ENCODE results near the gene IGFBP4. TPM values are rescaled to one million over a fixed set of nuclear protein-coding genes. Genes with fewer than 3 reads are reported as not detected.
"Not testable (repeated sequence)": the region's sequence is repeated elsewhere in the genome, so short reads cannot be mapped to it uniquely, and the experiment has no call there.

The IGFBP4 gene
- total RNA-seq, 6 experiments from 2014 or later = 575 to 816 (median 659) TPM

DNA sequence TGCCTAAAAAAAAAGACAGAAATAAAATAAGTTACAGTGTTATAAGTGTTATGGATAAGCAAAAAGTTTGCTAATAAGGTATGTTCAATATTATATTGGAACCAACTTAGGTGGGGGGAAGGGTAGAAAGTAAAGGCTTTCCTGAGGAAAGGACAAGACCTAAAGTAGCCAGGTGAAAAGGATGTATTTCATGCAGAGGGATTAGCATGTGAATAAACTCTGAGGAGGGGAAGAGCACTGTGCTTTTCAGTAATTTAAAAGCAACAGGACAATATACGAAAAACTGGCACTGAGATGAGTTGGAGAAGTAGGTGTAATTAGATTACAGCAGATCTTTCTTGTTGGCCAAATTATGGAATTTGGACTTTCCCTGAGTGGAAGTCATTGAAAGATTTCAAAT is 33.2 kb upstream of the IGFBP4 start:
- DNase-seq = no peak
- Mint-ChIP-seq H3K27ac (peak overlapping the region; percentile 52), H3K4me3 (no peak overlapping the region), H3K4me1 (ENCODE audit: low read depth) (peaks cover 16% of the 10 kb centered on the region), H3K9me3 (no peaks in the 10 kb centered on the region), H3K27me3 (ENCODE audit: insufficient read depth) (peaks cover 1% of the 10 kb centered on the region; the same call in 1 of the 2 replicates), H3K36me3 (ENCODE audit: low read depth) (peaks cover 12% of the 10 kb centered on the region; the same call in 1 of the 2 replicates)
- TF ChIP-seq, protein P1, sequence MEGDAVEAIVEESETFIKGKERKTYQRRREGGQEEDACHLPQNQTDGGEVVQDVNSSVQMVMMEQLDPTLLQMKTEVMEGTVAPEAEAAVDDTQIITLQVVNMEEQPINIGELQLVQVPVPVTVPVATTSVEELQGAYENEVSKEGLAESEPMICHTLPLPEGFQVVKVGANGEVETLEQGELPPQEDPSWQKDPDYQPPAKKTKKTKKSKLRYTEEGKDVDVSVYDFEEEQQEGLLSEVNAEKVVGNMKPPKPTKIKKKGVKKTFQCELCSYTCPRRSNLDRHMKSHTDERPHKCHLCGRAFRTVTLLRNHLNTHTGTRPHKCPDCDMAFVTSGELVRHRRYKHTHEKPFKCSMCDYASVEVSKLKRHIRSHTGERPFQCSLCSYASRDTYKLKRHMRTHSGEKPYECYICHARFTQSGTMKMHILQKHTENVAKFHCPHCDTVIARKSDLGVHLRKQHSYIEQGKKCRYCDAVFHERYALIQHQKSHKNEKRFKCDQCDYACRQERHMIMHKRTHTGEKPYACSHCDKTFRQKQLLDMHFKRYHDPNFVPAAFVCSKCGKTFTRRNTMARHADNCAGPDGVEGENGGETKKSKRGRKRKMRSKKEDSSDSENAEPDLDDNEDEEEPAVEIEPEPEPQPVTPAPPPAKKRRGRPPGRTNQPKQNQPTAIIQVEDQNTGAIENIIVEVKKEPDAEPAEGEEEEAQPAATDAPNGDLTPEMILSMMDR (IDR thresholded peaks at IDR 0.05) = no peak

DNA sequence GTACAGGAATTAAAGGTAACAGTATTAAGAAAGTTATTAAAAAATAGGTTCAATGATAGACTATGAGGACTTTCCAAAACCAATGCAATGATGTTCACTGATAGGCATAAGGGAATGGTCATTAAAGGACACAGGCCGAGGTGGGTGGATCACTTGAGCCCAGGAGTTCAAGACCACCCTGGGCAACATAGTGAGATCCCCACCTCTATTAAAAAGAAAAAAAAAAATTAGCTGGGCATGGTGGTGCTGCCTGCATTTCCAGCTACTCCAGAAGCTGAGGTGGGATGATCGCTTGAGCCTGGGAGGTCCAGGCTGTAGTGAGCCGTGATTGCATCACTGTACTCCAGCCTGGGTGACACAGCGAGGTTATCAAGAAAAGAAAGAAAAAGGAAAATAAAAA is 31.4 kb upstream of the IGFBP4 start:
- Mint-ChIP-seq H3K9me3 (no peaks in the 10 kb centered on the region), H3K4me1 (ENCODE audit: low read depth) (peaks cover 32% of the 10 kb centered on the region), H3K4me3 (no peak overlapping the region), H3K27me3 (ENCODE audit: insufficient read depth) (peaks cover 1% of the 10 kb centered on the region; the same call in 1 of the 2 replicates), H3K36me3 (ENCODE audit: low read depth) (peaks cover 21% of the 10 kb centered on the region; the same call in 1 of the 2 replicates), H3K27ac (no peak overlapping the region)
- TF ChIP-seq, protein P1 (IDR thresholded peaks at IDR 0.05) = no peak
- DNase-seq = no peak

DNA sequence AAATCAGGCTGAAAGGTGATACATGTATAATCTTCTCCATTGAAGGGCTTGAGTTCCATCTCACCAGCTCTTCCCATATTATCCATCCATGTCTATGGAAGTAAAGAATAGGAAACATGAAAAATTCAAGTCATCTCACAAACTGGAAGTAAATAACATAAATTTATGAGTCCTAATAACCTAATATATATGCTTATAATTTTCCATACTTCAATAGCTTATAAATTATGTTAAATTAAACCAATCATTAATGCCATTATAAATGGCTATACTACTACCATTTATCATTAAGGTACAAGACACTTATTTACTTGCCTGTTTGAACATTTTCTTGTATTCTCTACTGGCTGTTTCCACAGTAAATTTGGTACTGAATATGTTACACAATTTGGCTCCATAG is 30.4 kb upstream of the IGFBP4 start:
- peaks cover 17% of the 10 kb centered on the region; the same call in 1 of the 2 replicates for H3K36me3 Mint-ChIP-seq (ENCODE audit: low read depth)
- no peaks in the 10 kb centered on the region for H3K9me3 Mint-ChIP-seq
- H3K27ac Mint-ChIP-seq = peak overlapping the region; percentile 24; the same call in 1 of the 2 replicates

DNA sequence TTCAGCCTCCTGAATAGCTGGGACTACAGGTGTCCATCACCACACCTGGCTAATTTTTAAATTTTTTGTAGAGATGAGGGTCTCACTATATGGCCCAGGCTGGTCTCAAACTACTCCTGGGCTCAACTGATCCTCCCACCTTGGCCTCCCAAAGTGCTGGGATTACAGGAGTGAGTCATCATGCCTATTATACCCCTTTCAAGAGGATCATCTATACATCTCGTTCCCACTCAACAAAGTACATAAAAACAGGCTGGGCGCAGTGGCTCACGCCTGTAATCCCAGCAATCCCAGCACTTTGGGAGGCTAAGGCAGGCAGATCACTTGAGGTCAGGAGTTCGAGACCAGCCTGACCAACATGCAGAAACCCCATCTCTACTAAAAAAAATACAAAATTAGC is 28.9 kb upstream of the IGFBP4 start:
- not testable (repeated sequence) for H3K9me3 Mint-ChIP-seq; DNase-seq; H3K27me3 Mint-ChIP-seq (ENCODE audit: insufficient read depth); H3K4me3 Mint-ChIP-seq
- Mint-ChIP-seq H3K27ac (peak overlapping the region; percentile 92), H3K36me3 (ENCODE audit: low read depth) (peaks cover 17% of the 10 kb centered on the region; the same call in 1 of the 2 replicates), H3K4me1 (ENCODE audit: low read depth) (peaks cover 39% of the 10 kb centered on the region)

More for the DNA sequence above, 30.4 kb upstream of the IGFBP4 start:
- peaks cover 33% of the 10 kb centered on the region for H3K4me1 Mint-ChIP-seq (ENCODE audit: low read depth)
- no peak for DNase-seq
- peaks cover 5% of the 10 kb centered on the region for H3K27me3 Mint-ChIP-seq (ENCODE audit: insufficient read depth)
- H3K4me3 Mint-ChIP-seq = no peak overlapping the region
- TF ChIP-seq, protein P1 (IDR thresholded peaks at IDR 0.05) = no peak

DNA sequence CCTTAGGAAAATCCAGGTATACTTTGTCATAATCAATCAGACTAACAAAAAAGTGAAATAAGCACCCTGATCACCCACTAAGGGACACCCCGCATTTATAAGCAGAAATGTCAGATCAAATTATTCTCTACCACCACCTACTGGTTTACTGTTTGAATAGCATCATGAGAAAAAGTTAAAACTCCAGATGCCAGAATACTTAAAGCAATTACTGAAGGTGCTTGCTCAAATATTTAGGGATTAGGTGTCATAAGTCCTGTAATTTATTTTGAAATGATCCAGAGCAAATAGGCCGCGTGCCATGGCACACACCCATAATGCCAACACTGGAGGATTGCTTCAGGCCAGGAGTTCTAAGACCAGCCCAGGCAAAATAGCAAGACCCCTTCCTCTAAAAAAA is 27.9 kb upstream of the IGFBP4 start:
- TF ChIP-seq, protein P1 (IDR thresholded peaks at IDR 0.05) = peak; percentile 83
- H3K4me1 Mint-ChIP-seq (ENCODE audit: low read depth) = peaks cover 40% of the 10 kb centered on the region
- H3K27ac Mint-ChIP-seq = peak overlapping the region; percentile 92

DNA sequence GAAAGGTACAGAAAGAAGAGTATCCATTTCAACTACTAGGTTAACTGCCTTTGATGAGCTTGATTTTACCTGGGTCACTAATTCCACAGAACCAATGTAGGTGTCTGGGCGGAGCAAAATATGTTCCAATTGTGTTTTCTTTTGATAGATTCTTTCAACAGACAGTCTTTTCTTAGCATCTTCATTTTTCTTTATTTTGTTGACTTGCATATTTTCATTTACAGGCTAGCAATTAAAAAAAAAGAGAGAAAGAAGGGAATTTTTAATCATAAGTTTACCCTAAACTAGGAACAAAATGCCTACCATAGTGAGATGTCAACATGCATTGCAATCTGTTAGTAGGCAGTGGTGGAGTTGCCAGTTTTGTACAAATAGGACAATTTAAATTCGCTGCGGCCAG is 26.6 kb upstream of the IGFBP4 start:
- Mint-ChIP-seq H3K27ac (peak overlapping the region; percentile 92), H3K36me3 (ENCODE audit: low read depth) (peaks cover 10% of the 10 kb centered on the region; the same call in 1 of the 2 replicates), H3K9me3 (no peaks in the 10 kb centered on the region), H3K4me3 (peak overlapping the region; percentile 98), H3K4me1 (ENCODE audit: low read depth) (peaks cover 37% of the 10 kb centered on the region), H3K27me3 (ENCODE audit: insufficient read depth) (peaks cover 5% of the 10 kb centered on the region)
- TF ChIP-seq, protein P1 (IDR thresholded peaks at IDR 0.05) = no peak
- DNase-seq = no peak

More for the DNA sequence above, 27.9 kb upstream of the IGFBP4 start:
- H3K4me3 Mint-ChIP-seq = peak overlapping the region; percentile 98
- peaks cover 6% of the 10 kb centered on the region for H3K27me3 Mint-ChIP-seq (ENCODE audit: insufficient read depth)
- H3K36me3 Mint-ChIP-seq (ENCODE audit: low read depth) = peaks cover 11% of the 10 kb centered on the region; the same call in 1 of the 2 replicates
- peak; percentile 52 for DNase-seq
- H3K9me3 Mint-ChIP-seq = no peaks in the 10 kb centered on the region
